CD14-positive monocyte (primary cell): ENCODE measurements around the gene PERCC1. TPM values are rescaled to one million over a fixed set of nuclear protein-coding genes. Genes with fewer than 3 reads are reported as not detected.
"Not testable (repeated sequence)": the region's sequence is repeated elsewhere in the genome, so short reads cannot be mapped to it uniquely, and the experiment has no call there.

Experiments
- DNase-seq, 3 donors: peaks; one replicate each; pipeline ENCODE4 v3.0.0-alpha.2; 2011 to 2022
- H2AFZ ChIP-seq: 2 replicates; pipeline ENCODE4 v1.6.0; 2012; ENCODE audit warnings: mild to moderate bottlenecking, low read depth, low read length, inconsistent platforms; ENCODE audit not compliant: insufficient read depth, poor library complexity, severe bottlenecking
- H3K27ac ChIP-seq, 2 donors: 1 replicate in 1 of 2; 2 replicates in 1 of 2; pipeline ENCODE4 v1.5.1; 2012 to 2013; ENCODE audit warnings: low read length in 2 of 2, control low read depth in 1 of 2, inconsistent platforms in 1 of 2, low read depth in 1 of 2, mild to moderate bottlenecking in 1 of 2
- H3K27me3 ChIP-seq, 2 donors: one replicate each; pipeline versions ENCODE4 v1.6.0 to v1.6.1; 2011 to 2013; ENCODE audit warnings: low read length in 2 of 2; ENCODE audit not compliant: control insufficient read depth in 2 of 2, insufficient read depth in 2 of 2
- H3K36me3 ChIP-seq, 2 donors: replicated peaks in 1 of 2; 1 replicate in 1 of 2; 2 replicates in 1 of 2; pipeline versions ENCODE4 v1.5.1 to v1.6.1; 2012 to 2013; ENCODE audit warnings: low read length in 2 of 2, control low read depth in 1 of 2, inconsistent platforms in 1 of 2, mild to moderate bottlenecking in 1 of 2; ENCODE audit not compliant: insufficient read depth in 2 of 2, control insufficient read depth in 1 of 2
- H3K4me1 ChIP-seq, 2 donors: 1 replicate in 1 of 2; 2 replicates in 1 of 2; pipeline versions ENCODE4 v1.5.1 to v1.6.1; 2012 to 2013; ENCODE audit warnings: low read length in 2 of 2, control low read depth in 1 of 2, inconsistent platforms in 1 of 2, mild to moderate bottlenecking in 1 of 2, moderate library complexity in 1 of 2; ENCODE audit not compliant: insufficient read depth in 2 of 2, control insufficient read depth in 1 of 2
- H3K4me2 ChIP-seq: replicated peaks from 2 replicates; pipeline ENCODE3; 2012; ENCODE audit warnings: low read length, moderate library complexity, mild to moderate bottlenecking; ENCODE audit not compliant: poor library complexity, severe bottlenecking; ENCODE audit errors: extremely low read depth
- H3K4me3 ChIP-seq, 3 experiments: fragments of 200-600 bp in 1 of 3; sonication (generic) in 1 of 3; replicated peaks in 1 of 3; 1 replicate in 2 of 3; 2 replicates in 1 of 3; pipeline ENCODE4 v1.5.1; 2011 to 2013; ENCODE audit warnings: low read length in 3 of 3, mild to moderate bottlenecking in 3 of 3, control low read depth in 2 of 3, low read depth in 2 of 3, inconsistent platforms in 1 of 3, moderate library complexity in 1 of 3
- H3K79me2 ChIP-seq: 2 replicates; pipeline ENCODE4 v1.6.0; 2012; ENCODE audit warnings: mild to moderate bottlenecking, control low read depth, inconsistent platforms, low read length, moderate library complexity; ENCODE audit not compliant: insufficient read depth
- H3K9ac ChIP-seq: 2 replicates; pipeline ENCODE4 v1.6.0; 2017; ENCODE audit warnings: low read length, mild to moderate bottlenecking; ENCODE audit not compliant: insufficient read depth, poor library complexity, severe bottlenecking
- H3K9me3 ChIP-seq, 2 donors: replicated peaks in 1 of 2; 1 replicate in 1 of 2; 2 replicates in 1 of 2; pipeline versions ENCODE4 v1.5.1 to v1.6.1; 2012 to 2013; ENCODE audit warnings: low read length in 2 of 2, control low read depth in 1 of 2; ENCODE audit not compliant: control insufficient read depth in 1 of 2, insufficient read depth in 1 of 2
- H4K20me1 ChIP-seq: 2 replicates; pipeline ENCODE4 v1.6.0; 2012; ENCODE audit warnings: mild to moderate bottlenecking, low read length, control low read depth, moderate library complexity; ENCODE audit not compliant: insufficient read depth
- H3K27ac Mint-ChIP-seq, 7 donors: one replicate each; pipeline ENCODE4 v1.8.0; 2020; ENCODE audit warnings: mild to moderate bottlenecking in 7 of 7, mixed read lengths in 7 of 7, moderate library complexity in 6 of 7, inconsistent platforms in 2 of 7
- H3K27me3 Mint-ChIP-seq, 3 donors: one replicate each; pipeline ENCODE4 v1.8.0; 2021 to 2022; ENCODE audit warnings: low read depth in 3 of 3, mild to moderate bottlenecking in 3 of 3, mixed read lengths in 3 of 3, moderate library complexity in 3 of 3, inconsistent platforms in 1 of 3
- H3K36me3 Mint-ChIP-seq, 2 donors: one replicate each; pipeline ENCODE4 v1.8.0; 2020; ENCODE audit warnings: mixed read lengths in 2 of 2, inconsistent platforms in 1 of 2, mild to moderate bottlenecking in 1 of 2
- H3K4me1 Mint-ChIP-seq: one replicate; pipeline ENCODE4 v1.8.0; 2020; ENCODE audit warnings: mild to moderate bottlenecking, mixed read lengths
- H3K4me3 Mint-ChIP-seq, 2 donors: one replicate each; pipeline ENCODE4 v1.8.0; 2020; ENCODE audit warnings: mild to moderate bottlenecking in 2 of 2, mixed read lengths in 2 of 2, moderate library complexity in 1 of 2
- H3K9me3 Mint-ChIP-seq, 7 donors: one replicate each; pipeline ENCODE4 v1.8.0; 2020 to 2022; ENCODE audit warnings: mixed read lengths in 7 of 7, mild to moderate bottlenecking in 6 of 7, moderate library complexity in 6 of 7, inconsistent platforms in 2 of 7
- WGBS: methylation state at CpG from one replicate; pipeline ENCODE4 v1.1.5; 2013; ENCODE audit warnings: missing lambda C conversion rate; ENCODE audit not compliant: insufficient coverage; 5-methylcytosine and 5-hydroxymethylcytosine counted together
- intact Hi-C, 2 donors: fragments of 100-400 bp; cut with micrococcal nuclease; formaldehyde crosslinking; loops; one replicate each; pipeline versions ENCODE4 v1.15.0 to v1.15.1; 2023
- polyA plus RNA-seq, 3 donors: library from polyadenylated mRNA; depleted of rRNA in 1 of 3; unstranded in 2 of 3; stranded (reverse) in 1 of 3; fragments of 300-500 nt in 2 of 3; fragments of >200 nt in 1 of 3; fragmentation: Illumina TruSeq in 2 of 3; gene quantifications; 1 replicate in 2 of 3; 2 replicates in 1 of 3; pipeline ENCODE4 v1.2.3, GENCODE V29; 2012 to 2021
- TF ChIP-seq, protein P1 (sequence below): fragments of 200-600 bp; IDR thresholded peaks from one replicate; pipeline ENCODE4 v1.8.0; 2022; ENCODE audit warnings: antibody characterized with exemption, mild to moderate bottlenecking

PERCC1 gene
- polyA plus RNA-seq, 3 donors: not detected

DNA sequence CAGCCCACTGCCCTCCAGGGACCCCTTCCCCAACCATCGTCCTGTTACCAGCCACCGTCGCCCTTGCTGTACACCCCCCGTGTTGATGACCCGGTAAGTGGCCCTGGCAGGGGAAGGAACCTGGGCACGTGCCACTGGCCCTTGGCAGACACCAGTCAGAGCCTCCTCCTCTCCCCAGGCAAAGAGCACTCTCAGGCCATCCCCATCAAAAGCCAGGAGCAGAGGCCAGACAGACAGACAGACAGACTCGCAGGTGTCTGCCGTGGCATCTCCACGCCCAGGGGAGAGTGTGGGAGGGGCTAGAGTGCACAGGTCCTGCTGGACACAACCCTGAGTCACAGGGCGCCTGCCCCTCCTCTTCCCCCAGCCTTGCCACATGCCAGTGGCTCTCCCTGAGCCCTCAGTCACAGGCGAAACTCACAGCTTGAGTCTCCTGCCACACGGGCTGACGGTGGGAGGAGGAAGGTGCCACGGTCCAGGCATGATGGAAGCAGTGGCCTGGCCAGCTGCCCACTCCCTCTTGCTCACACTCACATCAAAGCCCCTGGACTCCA lies 36.2 kb downstream of the PERCC1 start:
- Mint-ChIP-seq H3K36me3 (peaks cover 20 to 49% of the 10 kb centered on the region in 2 donors), H3K27ac (peak overlapping the region; percentile 55 to 91 (median 74)), H3K27me3 (peaks cover 0 to 10% (median 0%) of the 10 kb centered on the region in 3 donors), H3K4me3 (no peak overlapping the region), H3K9me3 (peaks cover 0 to 5% (median 0%) of the 10 kb centered on the region in 7 donors), H3K4me1 (peaks cover 43% of the 10 kb centered on the region)
- Histone ChIP-seq H3K27me3 (no peaks in the 10 kb centered on the region), H3K4me3 (no peak overlapping the region), H3K4me2 (no peak overlapping the region), H4K20me1 (peaks cover 70% of the 10 kb centered on the region), H3K9ac (peak overlapping the region; percentile 21), H3K36me3 (peaks cover 27 to 46% of the 10 kb centered on the region in 2 donors), H3K79me2 (peaks cover 94% of the 10 kb centered on the region), H2AFZ (no peak overlapping the region), H3K4me1 (peaks cover 30 to 47% of the 10 kb centered on the region in 2 donors), H3K9me3 (no peaks in the 10 kb centered on the region), H3K27ac (peak overlapping the region in 1 of 2 donors; percentile 70)
- intact Hi-C loops: no loop called here
- peak; percentile 23 to 48 (median 33) for DNase-seq
- 79% methylated on average over 7 of the region's 14 CpGs for WGBS
- TF ChIP-seq, protein P1, sequence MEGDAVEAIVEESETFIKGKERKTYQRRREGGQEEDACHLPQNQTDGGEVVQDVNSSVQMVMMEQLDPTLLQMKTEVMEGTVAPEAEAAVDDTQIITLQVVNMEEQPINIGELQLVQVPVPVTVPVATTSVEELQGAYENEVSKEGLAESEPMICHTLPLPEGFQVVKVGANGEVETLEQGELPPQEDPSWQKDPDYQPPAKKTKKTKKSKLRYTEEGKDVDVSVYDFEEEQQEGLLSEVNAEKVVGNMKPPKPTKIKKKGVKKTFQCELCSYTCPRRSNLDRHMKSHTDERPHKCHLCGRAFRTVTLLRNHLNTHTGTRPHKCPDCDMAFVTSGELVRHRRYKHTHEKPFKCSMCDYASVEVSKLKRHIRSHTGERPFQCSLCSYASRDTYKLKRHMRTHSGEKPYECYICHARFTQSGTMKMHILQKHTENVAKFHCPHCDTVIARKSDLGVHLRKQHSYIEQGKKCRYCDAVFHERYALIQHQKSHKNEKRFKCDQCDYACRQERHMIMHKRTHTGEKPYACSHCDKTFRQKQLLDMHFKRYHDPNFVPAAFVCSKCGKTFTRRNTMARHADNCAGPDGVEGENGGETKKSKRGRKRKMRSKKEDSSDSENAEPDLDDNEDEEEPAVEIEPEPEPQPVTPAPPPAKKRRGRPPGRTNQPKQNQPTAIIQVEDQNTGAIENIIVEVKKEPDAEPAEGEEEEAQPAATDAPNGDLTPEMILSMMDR: no peak

DNA sequence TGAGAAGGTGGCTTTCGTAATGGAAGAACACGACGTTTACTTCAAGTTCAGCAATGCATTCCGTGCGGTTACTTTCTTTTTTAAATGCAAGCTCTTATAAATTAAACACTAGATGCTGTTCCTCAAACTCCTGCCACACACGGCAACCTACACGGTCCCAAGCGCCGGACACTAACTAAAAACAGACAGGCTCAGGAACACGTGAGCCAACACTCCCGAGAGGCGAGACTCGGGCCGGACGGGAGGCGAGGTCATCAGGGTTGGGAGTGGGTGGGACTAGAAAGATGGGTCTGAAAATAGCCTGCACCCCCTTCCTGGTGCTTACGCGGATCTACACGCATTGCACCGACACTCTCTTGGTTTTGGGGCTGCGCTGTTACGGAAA lies 37.5 kb downstream of the PERCC1 start:
- no peak for DNase-seq
- Histone ChIP-seq H3K4me2 (no peak overlapping the region), H4K20me1 (peaks cover 56% of the 10 kb centered on the region), H3K79me2 (peaks cover 97% of the 10 kb centered on the region), H3K4me3 (no peak overlapping the region), H3K27ac (peak overlapping the region in 1 of 2 donors; percentile 70), H3K9ac (no peak overlapping the region), H3K9me3 (no peaks in the 10 kb centered on the region), H3K27me3 (no peaks in the 10 kb centered on the region), H3K36me3 (peaks cover 19 to 32% of the 10 kb centered on the region in 2 donors), H2AFZ (no peak overlapping the region), H3K4me1 (peaks cover 43 to 61% of the 10 kb centered on the region in 2 donors)
- peaks cover 0 to 8% (median 0%) of the 10 kb centered on the region in 3 donors for H3K27me3 Mint-ChIP-seq
- peaks cover 0 to 5% (median 0%) of the 10 kb centered on the region in 7 donors for H3K9me3 Mint-ChIP-seq
- intact Hi-C loops: no loop called here
- no peak overlapping the region for H3K4me3 Mint-ChIP-seq
- H3K4me1 Mint-ChIP-seq: peaks cover 54% of the 10 kb centered on the region
- H3K27ac Mint-ChIP-seq: peak overlapping the region in 5 of 7 donors; percentile 19 to 95 (median 84)
- TF ChIP-seq, protein P1: no peak
- peaks cover 14 to 45% of the 10 kb centered on the region in 2 donors for H3K36me3 Mint-ChIP-seq
- 85% methylated on average over 8 of the region's 22 CpGs for WGBS

DNA sequence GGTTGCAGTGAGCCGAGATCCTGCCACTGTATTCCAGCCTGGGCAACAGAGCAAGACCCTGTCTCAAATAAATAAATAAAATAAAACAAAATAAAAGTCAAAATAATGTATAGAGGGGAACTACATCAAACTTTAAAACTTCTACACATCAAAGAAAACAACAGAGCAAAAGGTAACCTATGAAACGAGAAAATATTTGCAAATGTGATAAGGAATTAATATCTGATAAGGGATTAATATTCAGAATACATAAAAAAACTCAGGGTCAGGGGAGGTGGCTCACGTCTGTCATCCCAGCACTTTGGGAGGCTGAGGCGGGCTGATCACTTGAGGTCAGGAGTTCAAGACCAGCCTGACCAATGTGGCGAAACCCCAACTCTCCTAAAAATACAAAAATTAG lies 38.3 kb downstream of the PERCC1 start:
- Mint-ChIP-seq H3K4me3 (peak overlapping the region; percentile 88 to 99), H3K4me1 (peaks cover 60% of the 10 kb centered on the region), H3K27ac (peak overlapping the region; percentile 95 to 99 (median 98)), H3K36me3 (peaks cover 10 to 38% of the 10 kb centered on the region in 2 donors)
- H2AFZ ChIP-seq, H3K27me3 Mint-ChIP-seq, H3K9me3 ChIP-seq, H3K9me3 Mint-ChIP-seq, intact Hi-C loops, H3K27me3 ChIP-seq, DNase-seq: not testable (repeated sequence)
- Histone ChIP-seq H3K36me3 (peaks cover 18 to 25% of the 10 kb centered on the region in 2 donors), H3K79me2 (peaks cover 97% of the 10 kb centered on the region), H3K4me1 (peaks cover 51 to 68% of the 10 kb centered on the region in 2 donors), H3K27ac (peak overlapping the region; percentile 99), H3K4me3 (peak overlapping the region in 2 of 3 experiments; percentile 41 to 81), H3K4me2 (peak overlapping the region; percentile 78), H4K20me1 (peaks cover 49% of the 10 kb centered on the region), H3K9ac (peak overlapping the region; percentile 82)
- WGBS: no CpG with 5 or more reads among the region's 5 CpGs
